Activated T-cell treated with anti-CD3 and anti-CD28 coated beads, Interleukin-2, amount 50 U/mL, for 1 hour (primary cell): Measurements from ENCODE around the gene RELN.
"Not testable (repeated sequence)": the region's sequence is repeated elsewhere in the genome, so short reads cannot be mapped to it uniquely, and the experiment has no call there.

Source experiments
- DNase-seq: peaks from one replicate; pipeline ENCODE4 v3.0.0-alpha.2; 2020

RELN gene

GRCh38 chr7:103989200-103989784, at the start of gene RELN:
RELN (minus strand) TSS chr7:103989658; CDS start chr7:103989356, 302 bp downstream.
- DNase-seq: no peak

DNA sequence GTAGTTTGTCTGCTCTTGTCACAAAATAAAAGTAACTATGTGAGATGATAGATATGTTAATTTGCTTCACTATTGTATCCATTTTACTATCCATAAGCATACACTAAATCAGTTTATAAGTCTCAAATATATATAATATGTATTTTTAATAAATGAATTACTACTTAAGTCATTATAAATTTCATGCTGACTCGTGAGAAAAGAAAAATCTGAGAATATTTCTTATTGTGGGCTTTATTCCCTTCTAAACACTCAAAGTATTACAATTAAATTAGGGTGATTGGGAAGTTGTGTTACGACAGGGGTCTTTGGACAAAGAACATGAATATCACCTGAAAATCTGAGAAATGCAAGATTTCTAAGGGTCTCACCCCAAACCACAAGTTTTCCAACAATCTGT, 48.7 kb upstream of the RELN start:
- DNase-seq: no peak

DNA sequence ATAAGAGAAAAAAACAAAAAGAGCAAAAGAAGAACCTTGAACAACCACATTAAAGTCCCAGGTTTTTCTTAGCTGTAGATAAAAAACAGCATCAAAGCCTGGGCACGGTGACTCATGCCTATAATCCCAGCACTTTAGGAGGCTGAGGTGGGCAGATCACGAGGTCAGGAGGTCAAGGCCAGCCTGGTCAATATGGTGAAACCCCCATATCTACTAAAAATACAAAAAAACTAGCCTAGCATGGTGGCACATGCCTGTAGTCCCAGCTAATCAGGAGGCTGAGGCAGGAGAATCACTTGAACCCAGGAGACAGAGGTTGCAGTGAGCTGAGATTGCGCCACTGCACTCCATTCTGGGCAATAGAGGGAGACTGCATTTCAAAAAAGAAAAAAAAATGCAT, 47.4 kb upstream of the RELN start:
- not testable (repeated sequence) for DNase-seq

GRCh38 chr7:104035351-104035750, 45.9 kb upstream of the RELN start:
- DNase-seq: no peak

GRCh38 chr7:104034679-104035078, 45.2 kb upstream of the RELN start:
- DNase-seq: no peak

DNA sequence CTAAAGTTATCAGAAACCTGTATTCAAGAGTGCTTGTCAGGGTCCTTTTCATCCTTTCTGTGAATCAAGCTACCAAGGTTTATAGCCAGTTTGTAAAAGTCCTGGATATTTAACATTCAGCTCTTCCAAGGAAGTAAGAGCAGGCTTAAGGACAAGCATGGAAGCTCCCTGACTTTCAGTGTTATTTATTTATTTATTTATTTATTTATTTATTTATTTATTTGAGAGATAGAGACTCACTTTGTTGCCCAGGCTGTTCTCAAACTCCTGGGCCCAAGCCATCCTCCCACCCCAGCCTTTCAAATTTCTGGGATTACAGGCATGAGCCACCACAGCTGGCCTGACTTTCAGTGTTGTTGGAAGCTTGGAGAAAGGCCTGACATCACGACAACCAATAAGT, 44.4 kb upstream of the RELN start:
- no peak for DNase-seq

DNA sequence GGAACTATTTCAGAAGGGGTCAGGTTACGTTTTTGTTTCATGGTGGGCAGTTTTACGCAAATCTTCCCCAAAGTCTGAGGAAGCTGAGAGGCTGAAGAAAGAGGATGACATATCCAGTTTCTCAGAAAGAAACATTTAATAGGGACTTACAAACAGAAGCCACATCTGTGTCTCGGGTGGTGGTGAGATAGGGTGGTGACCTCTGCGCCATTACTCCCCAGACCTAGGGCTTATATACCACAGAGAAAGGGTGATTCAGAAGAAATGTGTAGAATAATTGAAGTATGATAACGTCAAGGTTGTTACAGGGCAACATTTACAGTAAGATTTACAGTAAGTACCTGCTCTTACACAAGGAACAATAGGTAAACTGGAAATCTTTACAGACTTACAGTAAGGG, 43.0 kb upstream of the RELN start:
- no peak for DNase-seq

- DNase-seq: no peak
These were observed 40.3 kb upstream of the RELN start for GRCh38 chr7:104029765-104030164.

DNA sequence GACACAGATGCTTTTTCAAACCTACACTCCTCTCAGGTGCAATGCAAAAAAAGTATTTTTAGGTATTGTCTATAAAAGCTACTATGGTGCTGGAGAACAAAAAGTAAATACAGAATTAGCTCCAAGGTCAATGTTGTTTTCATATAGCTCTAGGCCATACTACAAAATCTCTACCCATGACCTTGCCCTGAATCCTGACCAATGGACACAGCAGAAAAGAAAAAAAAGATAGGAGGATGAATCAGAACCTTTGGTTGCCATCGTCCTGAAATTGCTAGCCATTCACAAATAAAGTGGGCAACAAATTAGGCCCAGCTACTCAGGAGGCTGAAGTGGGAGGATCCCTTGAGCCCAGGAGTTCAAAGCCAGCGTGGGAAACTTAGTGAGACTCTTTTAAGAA, 35.2 kb upstream of the RELN start:
- DNase-seq: no peak

- no peak for DNase-seq
These were observed 33.6 kb upstream of the RELN start for GRCh38 chr7:104023100-104023499.

DNA sequence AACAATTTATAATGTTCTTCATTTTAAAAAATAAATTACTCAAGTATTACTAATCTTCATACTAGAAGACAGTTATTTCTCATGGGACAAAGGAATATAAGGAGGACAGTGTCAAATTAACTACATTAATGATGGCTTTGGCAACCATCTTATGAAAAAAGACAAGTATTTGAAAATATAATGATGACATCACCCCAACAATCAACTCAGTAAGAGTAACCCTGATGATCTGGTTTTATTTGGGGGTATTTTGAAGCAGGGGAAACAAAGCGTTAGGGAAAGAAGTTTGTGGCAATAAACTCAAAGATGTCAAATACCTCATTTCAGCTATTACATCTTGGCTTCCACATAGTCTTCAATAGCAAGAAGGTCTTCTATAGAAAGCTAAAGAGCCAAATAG, 29.0 kb upstream of the RELN start:
- DNase-seq: no peak

GRCh38 chr7:104017001-104017400, 27.5 kb upstream of the RELN start:
- DNase-seq: no peak

DNA sequence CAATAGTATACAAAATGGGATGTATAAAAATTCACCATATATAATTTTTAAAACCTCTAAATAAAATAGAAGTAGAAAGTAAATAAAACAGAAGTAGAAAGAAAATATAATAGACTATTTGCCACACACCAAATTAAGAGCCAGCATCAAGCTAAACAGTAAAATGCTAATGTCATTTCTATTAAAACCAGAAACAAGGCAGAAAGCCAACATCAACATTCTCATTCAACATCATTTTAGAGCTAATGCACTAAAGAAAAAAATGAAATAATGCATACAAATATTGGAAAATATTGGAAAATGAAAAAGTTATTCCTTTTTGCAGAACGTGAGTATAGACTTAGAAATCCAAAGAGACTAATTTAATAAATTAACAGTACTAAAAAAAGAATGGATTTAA, 23.4 kb upstream of the RELN start:
- DNase-seq: no peak

- DNase-seq: no peak
These were observed 22.4 kb upstream of the RELN start for GRCh38 chr7:104011829-104012228.

DNA sequence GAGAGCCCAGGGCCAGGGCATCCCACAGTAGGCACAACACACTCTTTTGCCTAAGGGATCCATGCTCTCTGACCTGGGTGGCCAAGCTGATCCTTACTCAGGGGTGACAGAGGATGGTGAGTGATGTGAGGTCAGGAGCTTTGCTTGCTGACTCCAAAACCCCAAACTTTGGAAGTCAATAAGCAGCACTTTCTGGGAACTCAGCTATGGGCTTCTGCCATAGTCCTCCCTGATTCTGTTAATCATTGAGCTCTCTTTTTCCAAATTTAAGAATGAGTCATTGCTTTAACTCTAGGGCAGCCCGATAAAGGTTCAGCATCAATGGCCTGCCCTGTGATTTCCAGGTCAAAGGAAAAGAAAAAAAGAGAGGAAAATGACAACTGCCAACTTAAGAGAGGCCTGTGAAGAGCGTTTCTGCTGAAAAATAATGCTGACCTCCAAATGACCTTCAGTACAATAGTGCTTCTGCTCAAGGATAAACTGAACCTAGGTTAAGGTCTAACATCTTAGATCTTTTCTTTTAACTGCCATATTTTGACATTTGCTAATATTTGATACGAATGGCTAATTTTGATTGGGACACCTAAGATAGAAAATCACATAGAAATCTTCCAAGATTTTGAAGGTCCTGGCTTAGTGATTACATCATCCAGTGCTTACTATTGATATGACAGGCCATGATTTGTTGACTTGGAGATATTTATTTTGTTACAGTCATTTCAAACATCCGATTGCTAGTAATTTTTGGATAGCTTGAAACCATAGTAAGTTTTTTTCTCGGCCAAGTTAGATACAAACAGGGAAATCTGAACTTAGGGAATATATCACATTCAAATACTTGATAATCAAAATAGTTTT, 20.8 kb upstream of the RELN start:
- DNase-seq: no peak

DNA sequence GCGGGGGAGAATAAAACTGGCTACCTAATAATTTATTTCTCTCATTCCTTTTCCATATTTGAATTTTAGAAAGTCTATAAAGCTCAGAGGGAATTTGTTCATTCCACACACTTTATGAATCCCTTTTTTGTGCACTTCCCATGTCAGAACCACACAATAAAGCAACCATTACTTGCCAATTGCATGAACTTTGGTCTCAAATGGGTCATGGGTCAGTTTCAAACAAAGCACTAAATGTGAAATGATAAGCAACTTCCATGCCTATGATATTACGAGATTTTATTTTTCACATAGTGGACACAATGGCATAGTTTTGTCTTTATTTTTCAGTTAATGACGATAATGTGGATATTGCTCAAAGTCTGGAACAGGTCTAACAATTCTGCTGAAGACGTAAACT, 18.6 kb upstream of the RELN start:
- DNase-seq: no peak

DNA sequence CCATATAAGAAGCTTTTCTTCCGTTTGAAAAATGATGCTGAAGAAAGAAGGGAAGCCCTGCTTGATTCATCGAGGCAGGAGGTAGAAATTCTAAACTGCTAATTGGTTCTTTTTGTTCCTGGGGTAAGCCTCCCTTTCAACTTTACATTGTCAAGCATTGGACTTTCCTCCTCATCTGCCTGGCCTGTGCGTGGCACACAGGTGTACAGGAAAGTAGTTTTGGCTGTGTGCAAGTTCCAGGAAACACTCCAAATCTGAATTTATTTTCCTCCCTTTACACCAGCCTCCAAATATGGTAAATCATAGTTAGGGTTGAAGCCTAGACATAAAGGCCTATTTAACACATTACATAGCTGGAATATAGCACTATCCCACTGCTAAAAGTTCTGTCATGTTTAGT, 18.2 kb upstream of the RELN start:
- DNase-seq: no peak

GRCh38 chr7:104005197-104005596, 15.7 kb upstream of the RELN start:
- no peak for DNase-seq

DNA sequence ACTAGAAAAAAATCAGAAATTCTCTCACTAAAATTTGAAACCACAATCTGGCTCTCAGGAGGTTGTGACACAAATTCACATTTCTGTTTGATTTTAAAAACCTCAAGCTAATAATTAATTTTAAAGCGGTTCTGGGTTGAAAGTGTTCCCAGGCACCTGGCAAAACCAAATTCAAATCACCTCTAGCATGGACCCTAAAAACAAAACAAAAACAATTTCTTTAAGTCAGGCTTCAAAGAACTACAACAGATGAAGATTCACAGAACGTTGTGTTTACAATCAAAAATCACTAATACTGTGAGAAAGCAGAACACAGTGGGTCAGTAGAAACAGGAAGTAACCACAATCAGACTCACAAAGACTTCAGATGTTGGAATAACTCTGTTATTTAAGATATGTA, 7.2 kb upstream of the RELN start:
- DNase-seq: no peak

DNA sequence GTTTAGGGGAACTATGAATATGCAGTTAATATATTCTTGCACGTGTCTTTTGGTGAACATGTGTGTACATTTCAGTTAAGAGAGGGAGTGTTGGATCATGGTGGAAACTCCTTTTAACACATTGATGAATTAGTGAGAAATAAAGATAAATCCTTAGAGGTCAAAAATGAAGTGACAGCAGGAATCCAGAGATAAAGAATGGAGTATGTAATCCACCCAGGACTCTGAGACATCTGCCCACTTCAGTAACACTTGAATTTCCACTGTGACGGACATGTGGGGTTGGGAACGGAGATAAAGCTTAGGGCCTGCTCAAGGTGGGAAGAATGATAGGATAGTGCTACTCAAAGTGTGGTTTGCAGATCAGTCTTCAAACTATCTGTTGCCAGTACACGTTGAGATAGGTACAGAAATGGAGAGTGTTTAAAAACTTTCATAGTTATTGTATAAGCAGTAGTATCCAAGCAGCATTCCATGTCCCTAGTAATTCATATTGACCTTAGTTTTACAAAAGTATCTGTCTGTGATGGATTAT, 6.6 kb upstream of the RELN start:
- no peak for DNase-seq

- no peak for DNase-seq
These were observed 6.1 kb upstream of the RELN start for GRCh38 chr7:103995554-103995953.

GRCh38 chr7:103993551-103993950, 4.1 kb upstream of the RELN start:
- no peak for DNase-seq

- DNase-seq: no peak
These were observed 1.9 kb upstream of the RELN start for GRCh38 chr7:103991406-103991805.

DNA sequence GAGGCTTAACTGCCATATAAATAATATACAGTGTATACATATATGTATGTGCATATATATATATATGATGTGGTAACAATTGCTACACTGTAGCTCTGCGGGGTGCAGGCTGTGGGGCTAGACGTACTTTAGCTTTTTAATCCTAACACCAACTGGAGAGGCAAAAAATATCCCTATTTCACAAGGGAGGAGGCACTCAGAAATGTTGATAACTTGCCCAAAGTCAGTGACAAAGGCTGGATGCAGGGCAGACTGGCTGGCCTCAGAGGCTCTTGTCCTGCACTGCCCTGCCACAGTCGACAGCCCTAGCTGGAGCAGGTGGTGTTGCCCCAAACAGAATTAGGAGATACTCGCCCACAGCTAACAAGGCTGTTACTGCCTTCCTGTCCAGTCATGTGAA, 1.5 kb upstream of the RELN start:
- DNase-seq: no peak
